Measurements from ENCODE around the gene BABAM2. TPM values are rescaled to one million over a fixed set of nuclear protein-coding genes. Genes with fewer than 3 reads are reported as not detected.

Gene BABAM2
- total RNA-seq, 1 experiment from 2014 or later = 43.5 TPM

GRCh38 chr2:28142386-28142785 is 251.9 kb downstream of the BABAM2 start:
- H3K4me1 Mint-ChIP-seq (ENCODE audit: low read depth, unreplicated experiment) = no peaks in the 10 kb centered on the region
- CTCF ChIA-PET = no interaction called here

GRCh38 chr2:28148000-28148399 is 257.5 kb downstream of the BABAM2 start:
- Mint-ChIP-seq H3K36me3 (ENCODE audit: insufficient read depth, unreplicated experiment) (no peaks in the 10 kb centered on the region), H3K27ac (ENCODE audit: unreplicated experiment) (no peak overlapping the region), H3K27me3 (ENCODE audit: unreplicated experiment) (no peaks in the 10 kb centered on the region), H3K4me3 (ENCODE audit: low read depth, unreplicated experiment) (no peak overlapping the region), H3K4me1 (ENCODE audit: low read depth, unreplicated experiment) (no peaks in the 10 kb centered on the region), H3K9me3 (ENCODE audit: low read depth, unreplicated experiment) (no peaks in the 10 kb centered on the region)
- TF ChIP-seq, protein P1, sequence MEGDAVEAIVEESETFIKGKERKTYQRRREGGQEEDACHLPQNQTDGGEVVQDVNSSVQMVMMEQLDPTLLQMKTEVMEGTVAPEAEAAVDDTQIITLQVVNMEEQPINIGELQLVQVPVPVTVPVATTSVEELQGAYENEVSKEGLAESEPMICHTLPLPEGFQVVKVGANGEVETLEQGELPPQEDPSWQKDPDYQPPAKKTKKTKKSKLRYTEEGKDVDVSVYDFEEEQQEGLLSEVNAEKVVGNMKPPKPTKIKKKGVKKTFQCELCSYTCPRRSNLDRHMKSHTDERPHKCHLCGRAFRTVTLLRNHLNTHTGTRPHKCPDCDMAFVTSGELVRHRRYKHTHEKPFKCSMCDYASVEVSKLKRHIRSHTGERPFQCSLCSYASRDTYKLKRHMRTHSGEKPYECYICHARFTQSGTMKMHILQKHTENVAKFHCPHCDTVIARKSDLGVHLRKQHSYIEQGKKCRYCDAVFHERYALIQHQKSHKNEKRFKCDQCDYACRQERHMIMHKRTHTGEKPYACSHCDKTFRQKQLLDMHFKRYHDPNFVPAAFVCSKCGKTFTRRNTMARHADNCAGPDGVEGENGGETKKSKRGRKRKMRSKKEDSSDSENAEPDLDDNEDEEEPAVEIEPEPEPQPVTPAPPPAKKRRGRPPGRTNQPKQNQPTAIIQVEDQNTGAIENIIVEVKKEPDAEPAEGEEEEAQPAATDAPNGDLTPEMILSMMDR (IDR thresholded peaks at IDR 0.05; ENCODE audit: unreplicated experiment) = no peak
- CTCF ChIA-PET = interaction anchor here (0.6 kb wide), 2 partner anchors 144 to 230 kb away, joined by 3 to 4 read pairs; no protein-coding TSS in a partner anchor
- intact Hi-C loops (cut with micrococcal nuclease; ENCODE audit: unreplicated experiment) = no loop called here
- no TSS peak for BruUV-seq (replicated peaks)
- no peak for DNase-seq

More at GRCh38 chr2:28142386-28142785, 251.9 kb downstream of the BABAM2 start:
- no TSS peak for BruUV-seq (replicated peaks)
- Mint-ChIP-seq H3K4me3 (ENCODE audit: low read depth, unreplicated experiment) (no peak overlapping the region), H3K27ac (ENCODE audit: unreplicated experiment) (no peak overlapping the region), H3K36me3 (ENCODE audit: insufficient read depth, unreplicated experiment) (no peaks in the 10 kb centered on the region), H3K9me3 (ENCODE audit: low read depth, unreplicated experiment) (no peaks in the 10 kb centered on the region), H3K27me3 (ENCODE audit: unreplicated experiment) (no peaks in the 10 kb centered on the region)
- TF ChIP-seq, protein P1 (IDR thresholded peaks at IDR 0.05; ENCODE audit: unreplicated experiment) = no peak
- no peak for DNase-seq
- intact Hi-C loops (cut with micrococcal nuclease; ENCODE audit: unreplicated experiment) = no loop called here

DNA sequence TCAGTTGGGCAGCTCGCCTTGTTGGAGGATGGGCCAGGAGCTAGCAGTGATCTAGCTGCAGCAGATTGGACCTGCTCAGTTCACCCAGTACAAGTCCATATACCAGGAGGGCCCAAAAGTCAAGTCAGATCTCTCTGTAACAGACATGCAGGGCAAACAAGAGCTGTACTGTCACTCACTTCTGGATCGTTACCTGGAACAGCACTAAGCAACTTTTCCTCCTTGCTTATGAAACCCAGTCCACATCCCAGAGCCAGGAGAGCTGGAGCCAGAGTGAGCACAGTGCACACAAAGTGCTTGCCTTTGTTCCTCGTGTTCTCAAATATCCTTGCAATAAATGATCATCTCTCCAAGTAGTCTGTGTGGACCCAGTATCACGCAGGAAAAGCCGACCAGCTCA is 258.0 kb downstream of the BABAM2 start:
- DNase-seq = no peak
- CTCF ChIA-PET = no interaction called here
- Mint-ChIP-seq H3K36me3 (ENCODE audit: insufficient read depth, unreplicated experiment) (no peaks in the 10 kb centered on the region), H3K9me3 (ENCODE audit: low read depth, unreplicated experiment) (no peaks in the 10 kb centered on the region), H3K4me1 (ENCODE audit: low read depth, unreplicated experiment) (no peaks in the 10 kb centered on the region), H3K27me3 (ENCODE audit: unreplicated experiment) (no peaks in the 10 kb centered on the region), H3K4me3 (ENCODE audit: low read depth, unreplicated experiment) (no peak overlapping the region), H3K27ac (ENCODE audit: unreplicated experiment) (no peak overlapping the region)
- TF ChIP-seq, protein P1 (IDR thresholded peaks at IDR 0.05; ENCODE audit: unreplicated experiment) = no peak
- no TSS peak for BruUV-seq (replicated peaks)
- intact Hi-C loops (cut with micrococcal nuclease; ENCODE audit: unreplicated experiment) = no loop called here

GRCh38 chr2:28150236-28150915 is 259.8 kb downstream of the BABAM2 start:
- no peaks in the 10 kb centered on the region for H3K36me3 Mint-ChIP-seq (ENCODE audit: insufficient read depth, unreplicated experiment)
- CTCF ChIA-PET = interaction anchor here (1.5 kb wide), 1 partner anchor 10 kb away, joined by 3 read pairs; no protein-coding TSS in a partner anchor
- H3K27ac Mint-ChIP-seq (ENCODE audit: unreplicated experiment) = no peak overlapping the region
- no peak overlapping the region for H3K4me3 Mint-ChIP-seq (ENCODE audit: low read depth, unreplicated experiment)
- TF ChIP-seq, protein P1 (IDR thresholded peaks at IDR 0.05; ENCODE audit: unreplicated experiment) = no peak
- no peaks in the 10 kb centered on the region for H3K4me1 Mint-ChIP-seq (ENCODE audit: low read depth, unreplicated experiment)
- BruUV-seq (replicated peaks) = no TSS peak
- intact Hi-C loops (cut with micrococcal nuclease; ENCODE audit: unreplicated experiment) = loop anchor here (10.0 kb wide), 1 partner anchor 244 kb away; the partner anchor contains the start of gene FOSL2
- no peaks in the 10 kb centered on the region for H3K9me3 Mint-ChIP-seq (ENCODE audit: low read depth, unreplicated experiment)
- H3K27me3 Mint-ChIP-seq (ENCODE audit: unreplicated experiment) = no peaks in the 10 kb centered on the region
- DNase-seq = no peak
